HepG2 (cell line): Measurements from ENCODE around the gene TRPC4AP. TPM values are rescaled to one million over a fixed set of nuclear protein-coding genes. Genes with fewer than 3 reads are reported as not detected.

Experiments
- BHLHE40 ChIP-seq: IDR thresholded peaks from 2 replicates; pipeline ENCODE4 v1.6.1; 2011; ENCODE audit warnings: low read length, improper control_type of control experiment
- CENPX ChIP-seq: sonication (generic); formaldehyde crosslinking; IDR thresholded peaks from 2 replicates; pipeline ENCODE4 v1.9.0; 2021; ENCODE audit warnings: mild to moderate bottlenecking, missing genetic modification reagents, moderate library complexity
- EED ChIP-seq: sonication (generic); formaldehyde crosslinking; IDR thresholded peaks from 2 replicates; pipeline ENCODE4 v1.5.0; 2020; ENCODE audit warnings: mild to moderate bottlenecking, missing genetic modification reagents
- HNRNPH1 ChIP-seq: fragments of 200-400 bp; formaldehyde crosslinking; optimal IDR thresholded peaks from 2 replicates; pipeline ENCODE3; 2017; ENCODE audit warnings: mild to moderate bottlenecking, low read depth, low read length
- MTF1 ChIP-seq: sonication (generic); formaldehyde crosslinking; IDR thresholded peaks from 2 replicates; pipeline ENCODE4 v1.5.0; 2020; ENCODE audit warnings: missing genetic modification reagents
- NKX3-1 ChIP-seq: sonication (generic); formaldehyde crosslinking; IDR thresholded peaks from 2 replicates; pipeline ENCODE4 v1.5.0; 2020; ENCODE audit warnings: missing genetic modification reagents
- RFX1 ChIP-seq: fragments of 450-650 bp; IDR thresholded peaks from 2 replicates; pipeline ENCODE4 v1.6.1; 2017
- SOX6 ChIP-seq, 2 experiments: fragments of 450-650 bp in 1 of 2; sonication (generic) in 1 of 2; formaldehyde crosslinking in 1 of 2; IDR thresholded peaks; 2 replicates each; pipeline versions ENCODE4 v1.4.0 to v1.6.1; 2017 to 2020; ENCODE audit warnings: antibody characterized with exemption in 1 of 2, mild to moderate bottlenecking in 1 of 2, missing genetic modification reagents in 1 of 2
- SP4 ChIP-seq: sonication (generic); formaldehyde crosslinking; IDR thresholded peaks from 2 replicates; pipeline ENCODE4 v1.8.1; 2023; ENCODE audit warnings: mild to moderate bottlenecking, missing genetic modification reagents
- ZMYM3 ChIP-seq: sonication (generic); formaldehyde crosslinking; IDR thresholded peaks from 2 replicates; pipeline ENCODE4 v1.5.1; 2020; ENCODE audit warnings: mild to moderate bottlenecking, missing genetic modification reagents
- ZNF510 ChIP-seq: sonication (generic); formaldehyde crosslinking; IDR thresholded peaks from 2 replicates; pipeline ENCODE4 v1.4.0; 2020; ENCODE audit warnings: low read depth, mild to moderate bottlenecking, missing genetic modification reagents
- ZNF577 ChIP-seq: sonication (generic); formaldehyde crosslinking; IDR thresholded peaks from 2 replicates; pipeline ENCODE4 v1.4.0; 2020; ENCODE audit warnings: mild to moderate bottlenecking, low read depth, missing genetic modification reagents, borderline replicate concordance
- ZNF746 ChIP-seq: sonication (generic); formaldehyde crosslinking; IDR thresholded peaks from 2 replicates; pipeline ENCODE4 v1.8.0; 2022; ENCODE audit warnings: mild to moderate bottlenecking, missing genetic modification reagents
- polyA plus RNA-seq, 8 experiments: library from polyadenylated mRNA; depleted of rRNA in 3 of 8; stranded (reverse) in 7 of 8; unstranded in 1 of 8; fragments of >200 nt; fragmentation: Illumina TruSeq in 4 of 8; extraction: Trizol in 4 of 8; gene quantifications; 2 replicates each; pipeline versions ENCODE4 v1.2.1 to v1.2.3, GENCODE V29; 2011 to 2016; ENCODE audit warnings: low read depth in 4 of 8, missing spikeins in 1 of 8, mixed read lengths in 1 of 8; ENCODE audit not compliant: insufficient read depth in 1 of 8
- total RNA-seq, 5 experiments: library from RNA; depleted of rRNA; stranded (reverse); fragments of >200 nt; fragmentation: Illumina TruSeq; extraction: Trizol; gene quantifications; 2 replicates each; pipeline ENCODE4 v1.2.3, GENCODE V29; 2016; ENCODE audit warnings: low read depth in 1 of 5
- TF ChIP-seq, protein P1 (sequence below): fragments of 450-650 bp; IDR thresholded peaks from 2 replicates; pipeline ENCODE4 v1.6.1; 2016
- TF ChIP-seq, protein P2 (sequence below): IDR thresholded peaks from 2 replicates; pipeline ENCODE4 v1.6.1; 2016

TRPC4AP gene
- total and polyA plus RNA-seq, 2 of the 13 experiments (the other 11 are each of a cell fraction or from before 2014, with no cell fraction given) = 136 to 137 TPM

DNA sequence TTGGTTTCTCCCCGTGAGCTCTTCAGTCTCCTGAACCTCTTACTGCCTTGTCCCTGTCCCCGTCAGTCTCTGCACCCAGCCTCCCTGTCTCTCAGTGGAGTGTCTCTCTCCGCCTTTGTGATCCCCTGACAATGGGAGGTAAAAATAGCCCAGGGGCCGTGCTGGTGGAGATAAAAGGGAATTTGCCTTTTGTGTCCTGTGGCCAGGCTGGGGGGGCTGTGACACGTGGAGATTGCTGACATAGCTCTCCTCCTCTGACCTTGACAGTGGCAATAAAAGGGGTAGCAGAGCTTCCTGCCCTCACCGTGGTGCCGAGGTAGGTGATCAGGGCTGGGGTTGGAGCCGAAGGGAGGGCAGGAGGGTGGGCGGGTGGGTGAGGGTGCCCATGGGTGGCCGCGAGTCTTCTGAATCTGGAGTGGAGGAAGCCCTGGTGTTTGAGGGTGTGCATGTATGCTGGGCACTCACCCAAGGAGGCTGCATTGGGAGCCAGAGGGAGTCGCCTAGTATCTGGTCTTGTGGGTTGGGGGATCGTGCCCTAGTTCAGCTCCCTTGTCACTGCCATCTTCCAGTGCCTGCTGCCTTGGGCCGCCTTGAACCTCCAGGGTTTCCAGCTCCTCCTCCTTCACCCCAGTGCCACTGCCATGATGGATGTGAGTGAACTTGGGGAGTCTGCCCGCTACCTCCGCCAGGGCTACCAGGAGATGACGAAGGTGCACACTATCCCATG, 115.1 kb downstream of the TRPC4AP start (continued):
- no peak for TF ChIP-seq ZNF510 (CRISPR knock-in tag)
- 0 out of 2 replicates have a peak, but pooled peaks have one; percentile 49 for TF ChIP-seq EED
- TF ChIP-seq SOX6 (IDR thresholded peaks at IDR 0.05) = no peak
- TF ChIP-seq SOX6 (CRISPR knock-in tag; IDR thresholded peaks at IDR 0.05) = peak; percentile 92
- TF ChIP-seq ZNF746 (CRISPR knock-in tag) = no peak
- no peak for TF ChIP-seq CENPX
- no peak for TF ChIP-seq SP4 (CRISPR knock-in tag)
- TF ChIP-seq ZNF577 (CRISPR knock-in tag) = no peak
- TF ChIP-seq RFX1 = no peak
- TF ChIP-seq, protein P1, sequence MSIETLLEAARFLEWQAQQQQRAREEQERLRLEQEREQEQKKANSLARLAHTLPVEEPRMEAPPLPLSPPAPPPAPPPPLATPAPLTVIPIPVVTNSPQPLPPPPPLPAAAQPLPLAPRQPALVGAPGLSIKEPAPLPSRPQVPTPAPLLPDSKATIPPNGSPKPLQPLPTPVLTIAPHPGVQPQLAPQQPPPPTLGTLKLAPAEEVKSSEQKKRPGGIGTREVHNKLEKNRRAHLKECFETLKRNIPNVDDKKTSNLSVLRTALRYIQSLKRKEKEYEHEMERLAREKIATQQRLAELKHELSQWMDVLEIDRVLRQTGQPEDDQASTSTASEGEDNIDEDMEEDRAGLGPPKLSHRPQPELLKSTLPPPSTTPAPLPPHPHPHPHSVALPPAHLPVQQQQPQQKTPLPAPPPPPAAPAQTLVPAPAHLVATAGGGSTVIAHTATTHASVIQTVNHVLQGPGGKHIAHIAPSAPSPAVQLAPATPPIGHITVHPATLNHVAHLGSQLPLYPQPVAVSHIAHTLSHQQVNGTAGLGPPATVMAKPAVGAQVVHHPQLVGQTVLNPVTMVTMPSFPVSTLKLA = no peak
- TF ChIP-seq, protein P2, sequence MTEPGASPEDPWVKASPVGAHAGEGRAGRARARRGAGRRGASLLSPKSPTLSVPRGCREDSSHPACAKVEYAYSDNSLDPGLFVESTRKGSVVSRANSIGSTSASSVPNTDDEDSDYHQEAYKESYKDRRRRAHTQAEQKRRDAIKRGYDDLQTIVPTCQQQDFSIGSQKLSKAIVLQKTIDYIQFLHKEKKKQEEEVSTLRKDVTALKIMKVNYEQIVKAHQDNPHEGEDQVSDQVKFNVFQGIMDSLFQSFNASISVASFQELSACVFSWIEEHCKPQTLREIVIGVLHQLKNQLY = no peak
- TF ChIP-seq HNRNPH1 = no peak
- no peak for TF ChIP-seq NKX3-1 (CRISPR knock-in tag)
- TF ChIP-seq MTF1 = no peak
- TF ChIP-seq BHLHE40 = 0 out of 2 replicates have a peak, but pooled peaks have one; percentile 45
- no peak for TF ChIP-seq ZMYM3 (CRISPR knock-in tag)
